Measurements from ENCODE around the gene ACSS1.

The ACSS1 gene

DNA sequence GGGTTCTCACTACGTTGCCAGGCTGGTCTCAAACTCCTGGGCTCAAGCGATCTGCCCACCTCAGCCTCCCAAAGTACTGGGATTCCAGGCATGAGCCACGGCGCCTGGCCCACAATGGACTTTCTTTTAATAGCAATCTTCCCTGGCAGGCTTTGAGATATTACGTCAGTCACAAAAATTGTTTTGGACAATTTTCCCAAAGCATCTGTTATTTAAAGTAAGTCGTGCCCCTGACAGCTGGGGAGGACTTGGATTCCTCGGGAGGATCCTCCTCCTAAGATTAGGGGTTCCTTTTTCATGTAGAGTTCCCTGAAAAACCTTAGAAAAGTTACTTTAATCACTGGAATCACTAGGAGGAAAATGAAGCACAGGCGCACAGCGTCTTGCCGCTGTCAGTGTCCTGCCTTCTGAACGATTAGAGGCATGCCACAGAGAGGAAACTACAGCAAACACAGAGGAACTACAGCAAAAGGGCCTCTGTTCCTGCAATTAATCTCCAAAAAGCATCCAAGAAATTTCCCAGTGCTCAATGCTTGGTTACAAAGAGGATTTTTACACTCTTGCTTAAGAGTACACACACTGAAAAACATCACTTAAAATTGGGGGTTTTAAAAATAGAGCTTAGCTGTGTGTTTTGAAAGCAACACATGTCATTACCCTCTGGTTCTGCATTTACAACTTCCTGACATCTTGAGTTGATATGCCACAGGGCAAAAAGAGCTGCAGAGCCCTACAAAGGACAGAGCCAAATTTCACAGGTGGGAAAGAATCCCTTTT, 4.5 kb downstream of the ACSS1 start:
- TF ChIP-seq, protein P1, sequence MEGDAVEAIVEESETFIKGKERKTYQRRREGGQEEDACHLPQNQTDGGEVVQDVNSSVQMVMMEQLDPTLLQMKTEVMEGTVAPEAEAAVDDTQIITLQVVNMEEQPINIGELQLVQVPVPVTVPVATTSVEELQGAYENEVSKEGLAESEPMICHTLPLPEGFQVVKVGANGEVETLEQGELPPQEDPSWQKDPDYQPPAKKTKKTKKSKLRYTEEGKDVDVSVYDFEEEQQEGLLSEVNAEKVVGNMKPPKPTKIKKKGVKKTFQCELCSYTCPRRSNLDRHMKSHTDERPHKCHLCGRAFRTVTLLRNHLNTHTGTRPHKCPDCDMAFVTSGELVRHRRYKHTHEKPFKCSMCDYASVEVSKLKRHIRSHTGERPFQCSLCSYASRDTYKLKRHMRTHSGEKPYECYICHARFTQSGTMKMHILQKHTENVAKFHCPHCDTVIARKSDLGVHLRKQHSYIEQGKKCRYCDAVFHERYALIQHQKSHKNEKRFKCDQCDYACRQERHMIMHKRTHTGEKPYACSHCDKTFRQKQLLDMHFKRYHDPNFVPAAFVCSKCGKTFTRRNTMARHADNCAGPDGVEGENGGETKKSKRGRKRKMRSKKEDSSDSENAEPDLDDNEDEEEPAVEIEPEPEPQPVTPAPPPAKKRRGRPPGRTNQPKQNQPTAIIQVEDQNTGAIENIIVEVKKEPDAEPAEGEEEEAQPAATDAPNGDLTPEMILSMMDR (IDR thresholded peaks at IDR 0.05): no peak
- TF ChIP-seq ZFX (IDR thresholded peaks at IDR 0.05; ENCODE audit: borderline replicate concordance): no peak
- H3K27ac ChIP-seq: no peak overlapping the region

DNA sequence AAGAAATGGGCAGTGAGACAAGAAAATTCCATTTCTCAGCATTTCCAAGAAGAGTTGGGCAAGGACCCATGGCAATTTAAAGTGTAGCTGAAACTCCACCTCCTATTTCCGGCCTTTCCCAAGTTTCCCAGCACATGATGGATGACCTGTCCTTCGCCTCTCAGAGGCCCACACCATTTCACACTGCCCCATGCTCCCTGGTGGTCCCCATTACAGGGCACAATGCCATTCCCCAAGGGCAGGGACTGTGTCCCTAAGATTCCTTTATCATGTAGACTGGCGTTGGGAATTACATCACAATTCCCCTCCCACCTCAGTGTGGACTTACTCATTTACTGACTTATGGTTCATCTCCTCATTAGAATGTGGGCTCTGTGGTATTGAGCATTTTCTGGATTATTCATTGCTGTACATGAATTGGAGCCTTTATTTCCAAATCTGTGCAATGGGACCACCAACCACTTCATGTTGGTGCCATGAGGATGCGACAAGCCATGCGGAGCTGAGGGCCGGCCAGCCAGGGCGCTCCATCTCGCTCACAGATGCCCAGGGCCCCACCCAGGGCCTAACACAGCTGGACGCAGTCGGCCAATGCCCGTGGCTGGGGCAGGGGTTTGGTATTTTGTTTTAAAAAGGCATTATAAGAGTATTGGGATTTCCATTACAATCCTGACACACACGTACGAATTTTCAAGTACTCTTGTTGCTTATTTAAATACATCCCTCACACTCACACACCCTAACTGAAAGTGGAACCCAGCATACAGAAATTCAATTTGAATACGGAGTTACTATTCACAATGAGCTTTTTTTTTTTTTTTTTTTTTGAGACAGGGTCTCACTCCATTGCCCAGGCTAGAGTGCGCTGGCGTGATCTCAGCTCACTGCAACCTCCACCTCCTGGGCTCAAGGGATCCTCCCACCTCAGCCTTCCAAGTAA, 5.4 kb downstream of the ACSS1 start:
- no peak for TF ChIP-seq ZFX (IDR thresholded peaks at IDR 0.05; ENCODE audit: borderline replicate concordance)
- TF ChIP-seq, protein P1 (IDR thresholded peaks at IDR 0.05): no peak
- H3K27ac ChIP-seq: no peak overlapping the region

DNA sequence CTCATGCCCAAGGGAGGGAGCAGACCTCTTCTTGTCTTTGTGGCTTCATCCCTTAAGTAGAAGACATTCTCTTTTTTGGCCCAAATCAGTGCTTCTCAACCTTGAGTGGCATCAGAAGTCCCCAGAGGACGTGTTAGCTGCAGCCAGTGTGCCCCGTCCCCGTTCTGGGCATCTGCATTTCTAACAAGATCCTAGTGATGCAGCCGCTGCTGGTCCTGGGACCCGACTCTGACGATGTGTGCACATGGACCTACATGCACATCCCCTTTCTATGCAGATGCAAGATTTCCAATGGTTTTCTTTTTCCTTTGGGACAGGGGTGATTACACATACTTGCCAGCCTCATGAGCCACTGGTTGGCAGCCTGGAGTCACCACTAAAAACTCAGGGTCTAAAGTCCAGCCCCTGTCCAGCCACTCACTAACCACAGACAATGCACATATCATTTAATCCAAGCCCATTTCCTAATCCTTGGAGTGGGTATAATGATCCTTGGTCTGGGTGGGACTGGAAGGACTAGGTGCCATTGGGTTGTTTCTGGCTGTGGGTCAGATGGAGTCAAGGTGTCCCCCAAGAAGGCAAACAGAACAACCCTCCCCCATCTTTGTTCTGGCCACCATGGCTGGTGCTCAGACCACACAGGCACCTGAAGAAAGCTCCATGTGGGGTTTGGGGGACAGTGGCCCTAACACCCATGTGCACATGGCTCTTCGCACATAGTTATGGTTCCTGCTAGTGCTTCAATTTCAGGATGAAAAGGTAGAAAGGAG, 6.4 kb downstream of the ACSS1 start:
- TF ChIP-seq, protein P1 (IDR thresholded peaks at IDR 0.05): no peak
- TF ChIP-seq ZFX (IDR thresholded peaks at IDR 0.05; ENCODE audit: borderline replicate concordance): no peak
- no peak overlapping the region for H3K27ac ChIP-seq

DNA sequence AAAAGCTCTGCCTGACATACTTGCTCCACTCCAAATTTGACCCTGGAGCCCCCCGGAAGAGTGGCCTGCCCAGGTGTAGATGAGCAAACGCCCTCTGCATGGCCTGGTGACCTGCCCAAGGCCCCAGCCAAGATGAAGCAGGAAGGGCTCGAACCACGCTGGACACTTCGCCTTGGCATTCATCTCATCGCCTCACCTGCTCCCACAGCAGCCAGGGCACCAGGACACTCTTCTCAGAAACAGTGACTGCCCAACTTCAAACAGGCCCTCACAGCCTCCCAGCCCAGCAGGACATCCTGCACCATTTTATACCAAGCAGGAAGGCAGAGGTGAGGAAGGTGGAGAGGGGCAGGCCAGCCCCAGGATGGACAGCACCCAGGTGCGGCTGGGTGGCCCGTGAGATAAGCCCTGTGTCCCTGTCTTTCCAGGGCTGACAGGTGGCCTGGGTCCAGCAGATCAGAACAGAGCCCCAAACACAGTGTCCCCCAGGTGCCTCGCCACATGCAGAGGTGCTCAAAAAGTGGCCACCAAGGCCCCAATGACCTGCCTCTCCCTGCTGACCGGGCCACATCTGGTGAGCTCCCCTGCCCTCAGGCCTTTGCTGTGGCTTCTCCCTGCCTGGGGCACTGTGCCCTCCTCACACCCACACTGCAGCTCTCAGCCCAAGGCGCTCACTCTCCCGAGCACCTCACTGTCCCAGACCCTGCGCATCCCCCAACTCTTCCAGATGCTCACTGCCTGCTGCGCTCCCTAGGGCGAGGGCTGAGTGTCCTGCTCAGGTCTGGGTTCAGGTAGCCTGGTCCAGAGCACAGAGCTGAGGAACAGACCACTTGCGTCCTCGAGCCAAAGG, 7.2 kb downstream of the ACSS1 start:
- H3K27ac ChIP-seq: no peak overlapping the region
- no peak for TF ChIP-seq ZFX (IDR thresholded peaks at IDR 0.05; ENCODE audit: borderline replicate concordance)
- TF ChIP-seq, protein P1 (IDR thresholded peaks at IDR 0.05): no peak

DNA sequence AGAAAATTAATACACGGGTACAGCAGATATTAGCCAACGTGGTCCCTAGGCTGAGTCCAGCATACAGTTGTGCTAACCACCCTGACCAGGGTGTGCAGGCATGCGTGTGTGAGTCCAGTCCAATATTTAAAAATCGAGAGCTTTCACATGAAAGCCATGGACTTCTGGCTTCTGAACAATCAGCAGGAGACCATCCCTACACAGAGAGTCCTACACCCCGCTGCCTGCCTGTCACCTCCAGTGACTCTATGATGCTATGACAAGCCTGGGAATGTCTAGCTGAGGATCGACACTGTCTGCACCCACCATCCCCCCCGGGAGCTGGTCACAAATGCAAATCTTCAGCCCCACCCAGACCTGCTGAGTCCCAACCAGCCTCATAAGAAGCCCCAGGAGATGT, 7.9 kb downstream of the ACSS1 start:
- TF ChIP-seq, protein P1 (IDR thresholded peaks at IDR 0.05): no peak
- TF ChIP-seq ZFX (IDR thresholded peaks at IDR 0.05; ENCODE audit: borderline replicate concordance): no peak

DNA sequence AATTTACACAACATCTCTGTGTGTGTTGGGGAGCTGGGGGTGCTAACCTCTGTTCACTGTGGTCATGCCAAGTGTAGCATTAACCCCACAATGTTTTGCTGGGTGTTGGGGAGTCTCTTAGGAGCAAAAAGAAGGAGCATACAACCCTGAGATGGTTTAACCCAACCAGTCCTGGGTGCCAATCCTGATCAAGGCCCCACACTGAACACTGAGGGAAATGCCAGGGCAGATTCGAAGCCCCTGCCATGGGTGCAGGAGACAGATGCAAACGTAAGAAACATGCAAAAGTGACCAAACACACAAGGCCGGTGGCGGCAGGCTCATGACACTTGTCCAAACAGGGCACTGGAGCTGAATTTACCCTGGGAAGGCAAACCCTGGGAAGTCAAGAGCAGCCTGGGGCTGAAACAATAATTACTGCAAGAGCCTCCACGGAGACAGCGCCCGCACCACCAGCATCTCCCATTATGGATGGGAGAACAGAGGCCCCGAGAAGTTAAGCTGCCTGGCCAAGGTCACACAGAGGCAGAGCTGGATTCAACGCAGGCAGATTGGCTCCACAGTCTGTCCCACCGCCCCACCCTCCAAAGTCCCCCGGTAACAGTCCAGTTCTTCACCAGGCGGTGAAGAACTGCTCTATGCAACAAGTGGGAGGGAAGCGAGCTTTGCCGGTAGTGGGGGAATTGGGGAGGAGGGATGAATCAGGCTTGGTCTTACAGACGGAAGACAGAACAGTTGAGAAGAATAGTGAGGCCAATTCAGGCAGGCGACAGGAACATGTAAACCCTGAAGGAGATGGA, 8.5 kb downstream of the ACSS1 start:
- TF ChIP-seq, protein P1 (IDR thresholded peaks at IDR 0.05): no peak
- TF ChIP-seq ZFX (IDR thresholded peaks at IDR 0.05; ENCODE audit: borderline replicate concordance): no peak
- no peak overlapping the region for H3K27ac ChIP-seq

More for the DNA sequence above, 7.9 kb downstream of the ACSS1 start:
- H3K27ac ChIP-seq: no peak overlapping the region
